Upper lobe of left lung (tissue), 4 donors: ENCODE data around the gene XPNPEP2.

Experiments
- CTCF ChIP-seq, 6 experiments: fragments of 450-650 bp in 4 of 6; fragments of 200-600 bp in 2 of 6; sonication (generic) in 2 of 6; IDR thresholded peaks; one replicate each; pipeline ENCODE4 v1.5.1; 2016 to 2019; ENCODE audit warnings: antibody characterized with exemption in 6 of 6
- EP300 ChIP-seq, 4 donors: sonication (generic); formaldehyde crosslinking; IDR thresholded peaks; one replicate each; pipeline ENCODE4 v1.5.1; 2017; ENCODE audit warnings: antibody characterized with exemption in 4 of 4, control low read depth in 2 of 4
- POLR2AphosphoS5 ChIP-seq, 2 donors: sonication (generic); formaldehyde crosslinking; IDR thresholded peaks; one replicate each; pipeline ENCODE4 v1.5.1; 2017; ENCODE audit warnings: antibody characterized with exemption in 2 of 2

- no peak for TF ChIP-seq POLR2AphosphoS5 (IDR thresholded peaks at IDR 0.05)
- TF ChIP-seq CTCF (IDR thresholded peaks at IDR 0.05), result no peak
- no peak for TF ChIP-seq EP300 (IDR thresholded peaks at IDR 0.05)
These were observed 30.8 kb downstream of the XPNPEP2 start for GRCh38 chrX:129769467-129770154.
